Calu3 (cell line): ENCODE measurements around the gene ERFE. TPM values are rescaled to one million over a fixed set of nuclear protein-coding genes. Genes with fewer than 3 reads are reported as not detected.

Source experiments
- BruUV-seq: library from RNA; stranded (reverse); fragments of 400-500 nt; replicated peaks from 2 replicates; lab custom pipeline; 2021; lab: Mats Ljungman, UMichigan
- CTCF ChIA-PET: fragments of 300-600 bp; sonication (Branson Sonifier 250); formaldehyde crosslinking; loops from one replicate; lab custom pipeline; 2022; ENCODE audit warnings: antibody characterized with exemption; lab: Charles Lee
- DNase-seq: peaks from one replicate; pipeline ENCODE4 v3.0.0; 2022
- H3K27ac Mint-ChIP-seq: one replicate; pipeline ENCODE4 v1.8.0; 2022; ENCODE audit warnings: mixed read lengths; ENCODE audit not compliant: unreplicated experiment
- H3K27me3 Mint-ChIP-seq: one replicate; pipeline ENCODE4 v1.8.0; 2022; ENCODE audit warnings: mixed read lengths; ENCODE audit not compliant: unreplicated experiment
- H3K36me3 Mint-ChIP-seq: one replicate; pipeline ENCODE4 v1.8.0; 2022; ENCODE audit warnings: mild to moderate bottlenecking, moderate library complexity, mixed read lengths; ENCODE audit not compliant: insufficient read depth, unreplicated experiment
- H3K4me1 Mint-ChIP-seq: one replicate; pipeline ENCODE4 v1.8.0; 2022; ENCODE audit warnings: mild to moderate bottlenecking, low read depth, mixed read lengths; ENCODE audit not compliant: unreplicated experiment
- H3K4me3 Mint-ChIP-seq: one replicate; pipeline ENCODE4 v1.8.0; 2022; ENCODE audit warnings: mild to moderate bottlenecking, low read depth, moderate library complexity, mixed read lengths; ENCODE audit not compliant: unreplicated experiment
- H3K9me3 Mint-ChIP-seq: one replicate; pipeline ENCODE4 v1.8.0; 2022; ENCODE audit warnings: low read depth, mixed read lengths; ENCODE audit not compliant: unreplicated experiment
- intact Hi-C: fragments of 100-400 bp; cut with micrococcal nuclease; formaldehyde crosslinking; loops from one replicate; pipeline ENCODE4 v1.10.0; 2022; ENCODE audit not compliant: unreplicated experiment
- total RNA-seq: library from RNA; stranded (reverse); gene quantifications from 2 replicates; pipeline ENCODE4 v1.2.3, GENCODE V29; 2022
- TF ChIP-seq, protein P1 (sequence below): fragments of 200-600 bp; IDR thresholded peaks from one replicate; pipeline ENCODE4 v1.8.0; 2022; ENCODE audit warnings: antibody characterized with exemption; ENCODE audit not compliant: unreplicated experiment

The ERFE gene
- total RNA-seq, 1 experiment from 2014 or later = 4.0 TPM

- Mint-ChIP-seq H3K9me3 (no peaks in the 10 kb centered on the region), H3K27ac (no peak overlapping the region), H3K4me3 (peak overlapping the region; percentile 45), H3K4me1 (peaks cover 7% of the 10 kb centered on the region), H3K27me3 (peaks cover 6% of the 10 kb centered on the region), H3K36me3 (no peaks in the 10 kb centered on the region)
- TF ChIP-seq, protein P1, sequence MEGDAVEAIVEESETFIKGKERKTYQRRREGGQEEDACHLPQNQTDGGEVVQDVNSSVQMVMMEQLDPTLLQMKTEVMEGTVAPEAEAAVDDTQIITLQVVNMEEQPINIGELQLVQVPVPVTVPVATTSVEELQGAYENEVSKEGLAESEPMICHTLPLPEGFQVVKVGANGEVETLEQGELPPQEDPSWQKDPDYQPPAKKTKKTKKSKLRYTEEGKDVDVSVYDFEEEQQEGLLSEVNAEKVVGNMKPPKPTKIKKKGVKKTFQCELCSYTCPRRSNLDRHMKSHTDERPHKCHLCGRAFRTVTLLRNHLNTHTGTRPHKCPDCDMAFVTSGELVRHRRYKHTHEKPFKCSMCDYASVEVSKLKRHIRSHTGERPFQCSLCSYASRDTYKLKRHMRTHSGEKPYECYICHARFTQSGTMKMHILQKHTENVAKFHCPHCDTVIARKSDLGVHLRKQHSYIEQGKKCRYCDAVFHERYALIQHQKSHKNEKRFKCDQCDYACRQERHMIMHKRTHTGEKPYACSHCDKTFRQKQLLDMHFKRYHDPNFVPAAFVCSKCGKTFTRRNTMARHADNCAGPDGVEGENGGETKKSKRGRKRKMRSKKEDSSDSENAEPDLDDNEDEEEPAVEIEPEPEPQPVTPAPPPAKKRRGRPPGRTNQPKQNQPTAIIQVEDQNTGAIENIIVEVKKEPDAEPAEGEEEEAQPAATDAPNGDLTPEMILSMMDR = no peak
- DNase-seq = no peak
- CTCF ChIA-PET = no interaction called here
- intact Hi-C loops = no loop called here
- BruUV-seq = TSS peak; percentile 58
Observed at GRCh38 chr2:238159661-238160205, 963 bp downstream of the ERFE start.

GRCh38 chr2:238160206-238161129 is 1.7 kb downstream of the ERFE start:
- Mint-ChIP-seq H3K4me1 (peaks cover 7% of the 10 kb centered on the region), H3K27me3 (peaks cover 13% of the 10 kb centered on the region), H3K9me3 (no peaks in the 10 kb centered on the region), H3K27ac (no peak overlapping the region), H3K36me3 (peaks cover 6% of the 10 kb centered on the region), H3K4me3 (peak overlapping the region; percentile 45)
- peak; percentile 22 for DNase-seq
- no TSS peak for BruUV-seq
- intact Hi-C loops = no loop called here
- CTCF ChIA-PET = no interaction called here
- TF ChIP-seq, protein P1 = no peak

DNA sequence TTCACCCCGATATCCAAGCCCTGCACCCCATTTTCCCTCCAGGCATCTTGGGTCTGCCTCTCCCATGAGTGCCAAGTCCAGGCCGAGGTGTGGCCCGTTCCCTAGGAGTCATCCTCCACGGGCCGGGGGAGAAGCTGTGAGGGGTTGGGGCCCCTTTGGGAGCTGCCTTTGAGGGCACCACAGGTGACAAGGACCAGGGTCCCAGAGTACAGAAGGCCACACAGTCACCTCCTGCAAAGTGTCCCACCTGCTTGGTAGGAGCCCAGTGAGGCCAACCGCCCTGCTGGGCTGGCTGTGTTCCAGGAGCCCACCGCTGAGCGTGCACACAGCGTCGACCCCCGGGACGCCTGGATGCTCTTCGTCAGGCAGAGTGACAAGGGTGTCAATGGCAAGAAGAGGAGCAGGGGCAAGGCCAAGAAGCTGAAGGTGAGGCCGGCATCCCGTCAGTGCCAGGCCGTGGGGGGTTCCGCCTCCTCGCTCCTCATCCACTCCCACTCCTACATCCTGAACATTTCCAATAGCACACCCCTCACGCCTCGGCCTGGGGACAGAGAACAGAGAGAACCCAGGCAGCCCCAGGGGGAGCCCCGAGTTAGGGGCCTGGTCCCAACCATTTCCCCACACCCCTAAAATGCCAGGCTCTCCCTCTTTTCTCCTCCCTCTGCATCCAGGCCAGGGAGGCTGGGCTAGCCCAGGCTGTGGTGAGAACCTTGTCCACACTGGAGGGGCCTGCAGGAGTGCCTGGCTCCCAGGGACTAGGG is 2.7 kb downstream of the ERFE start:
- BruUV-seq = no TSS peak
- Mint-ChIP-seq H3K9me3 (no peaks in the 10 kb centered on the region), H3K27ac (no peak overlapping the region), H3K27me3 (peaks cover 14% of the 10 kb centered on the region), H3K4me1 (peaks cover 7% of the 10 kb centered on the region), H3K4me3 (no peak overlapping the region), H3K36me3 (peaks cover 9% of the 10 kb centered on the region)
- no peak for DNase-seq
- intact Hi-C loops = no loop called here
- TF ChIP-seq, protein P1 = no peak
- CTCF ChIA-PET = no interaction called here

DNA sequence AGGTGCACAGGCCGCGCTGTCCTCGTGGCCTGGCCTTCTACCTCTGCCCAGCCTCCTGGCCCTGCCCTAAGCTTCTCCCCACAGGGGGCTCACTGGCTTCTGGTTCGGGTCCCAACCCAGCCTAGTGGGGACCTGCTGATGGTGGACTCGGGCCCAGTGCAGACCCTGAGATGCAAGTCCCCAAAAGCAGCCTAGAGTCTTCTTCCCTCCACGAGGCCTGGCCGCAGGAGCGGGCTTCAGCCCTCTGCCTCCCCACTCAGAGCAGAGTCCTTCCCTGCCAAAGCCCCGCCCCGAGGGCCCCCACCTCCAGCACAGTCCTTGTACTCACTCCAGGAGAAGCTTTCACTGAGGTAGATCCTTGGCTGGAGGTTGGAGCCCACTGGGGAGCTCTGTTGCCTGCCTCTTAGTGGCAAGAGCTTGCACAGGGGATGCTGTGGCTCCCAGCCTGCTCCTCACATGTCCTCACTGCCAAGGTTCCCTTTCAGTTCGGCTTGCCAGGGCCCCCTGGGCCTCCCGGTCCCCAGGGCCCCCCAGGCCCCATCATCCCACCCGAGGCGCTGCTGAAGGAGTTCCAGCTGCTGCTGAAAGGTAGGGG is 3.6 kb downstream of the ERFE start:
- no TSS peak for BruUV-seq
- H3K27me3 Mint-ChIP-seq = peaks cover 14% of the 10 kb centered on the region
- intact Hi-C loops = no loop called here
- peaks cover 7% of the 10 kb centered on the region for H3K4me1 Mint-ChIP-seq
- H3K36me3 Mint-ChIP-seq = peaks cover 9% of the 10 kb centered on the region
- DNase-seq = no peak
- CTCF ChIA-PET = no interaction called here
- H3K4me3 Mint-ChIP-seq = no peak overlapping the region
- TF ChIP-seq, protein P1 = no peak
- H3K9me3 Mint-ChIP-seq = no peaks in the 10 kb centered on the region
- no peak overlapping the region for H3K27ac Mint-ChIP-seq
